SK-N-SH (cell line): ENCODE data around the gene ANKS1B. TPM values are rescaled to one million over a fixed set of nuclear protein-coding genes. Genes with fewer than 3 reads are reported as not detected.
A peak's percentile ranks its signal among the peaks of the same experiment; 100 is the strongest.

ENCODE experiments used
- CTCF ChIA-PET: fragments of 300-600, 350-600 bp; formaldehyde crosslinking; extraction: SDS; loops from one replicate; lab custom pipeline; 2021; lab: Yijun Ruan, JAX
- POLR2A ChIA-PET: fragments of 350-600 bp; sonication (Branson Sonifier 250); formaldehyde crosslinking; extraction: SDS; loops from one replicate; lab custom pipeline; 2020; ENCODE audit warnings: antibody characterized with exemption, inconsistent platforms; lab: Yijun Ruan, JAX
- DNase-seq: peaks from one replicate; pipeline ENCODE4 v3.0.0; 2012
- H2AFZ ChIP-seq: fragments of 200-600 bp; sonication (generic); 2 replicates; pipeline ENCODE4 v1.8.1; 2016; ENCODE audit warnings: antibody characterized with exemption, mild to moderate bottlenecking, low read depth
- H3F3A ChIP-seq: fragments of 200-600 bp; sonication (generic); replicated peaks from 2 replicates; pipeline ENCODE3; 2016; ENCODE audit warnings: antibody characterized with exemption, mild to moderate bottlenecking; ENCODE audit not compliant: insufficient read depth
- H3K27ac ChIP-seq, 2 experiments: fragments of 200-500 bp in 1 of 2; fragments of 200-600 bp in 1 of 2; sonication (Bioruptor generic) in 1 of 2; sonication (generic), shearing (Covaris generic) in 1 of 2; 2 replicates each; pipeline versions ENCODE4 v1.5.1 to v1.6.1; 2014 to 2016; ENCODE audit warnings: low read depth in 2 of 2, inconsistent platforms in 1 of 2, low read length in 1 of 2, mild to moderate bottlenecking in 1 of 2, mixed read lengths in 1 of 2
- H3K27me3 ChIP-seq: fragments of 200-600 bp; sonication (generic), shearing (Covaris generic); 2 replicates; pipeline ENCODE4 v1.6.1; 2016; ENCODE audit warnings: mixed run types; ENCODE audit not compliant: insufficient read depth
- H3K36me3 ChIP-seq, 2 experiments: fragments of 200-500 bp in 1 of 2; fragments of 200-600 bp in 1 of 2; sonication (Bioruptor generic) in 1 of 2; sonication (generic) in 1 of 2; replicated peaks in 1 of 2; 2 replicates each; pipeline versions ENCODE3 to v1.5.1; 2014 to 2016; ENCODE audit warnings: low read length in 1 of 2, mild to moderate bottlenecking in 1 of 2; ENCODE audit not compliant: insufficient read depth in 2 of 2, control insufficient read depth in 1 of 2
- H3K4me1 ChIP-seq, 2 experiments: fragments of 200-500 bp in 1 of 2; fragments of 200-600 bp in 1 of 2; sonication (Bioruptor generic) in 1 of 2; sonication (generic), shearing (Covaris generic) in 1 of 2; 2 replicates each; pipeline versions ENCODE4 v1.5.1 to v1.6.1; 2014 to 2016; ENCODE audit warnings: low read depth in 1 of 2, low read length in 1 of 2, mixed run types in 1 of 2; ENCODE audit not compliant: insufficient read depth in 2 of 2, control insufficient read depth in 1 of 2
- H3K4me2 ChIP-seq: fragments of 200-600 bp; sonication (generic), shearing (Covaris generic); 2 replicates; pipeline ENCODE4 v1.6.1; 2017; ENCODE audit warnings: mixed run types
- H3K4me3 ChIP-seq, 2 experiments: fragments of 200-500 bp in 1 of 2; fragments of 200-600 bp in 1 of 2; sonication (Bioruptor generic) in 1 of 2; sonication (generic), shearing (Covaris generic) in 1 of 2; 2 replicates each; pipeline versions ENCODE4 v1.5.1 to v1.8.1; 2014 to 2016; ENCODE audit warnings: low read depth in 2 of 2, inconsistent platforms in 1 of 2, low read length in 1 of 2, mild to moderate bottlenecking in 1 of 2, mixed read lengths in 1 of 2, moderate library complexity in 1 of 2
- H3K79me2 ChIP-seq: fragments of 200-600 bp; sonication (generic); 2 replicates; pipeline ENCODE4 v1.8.1; 2017; ENCODE audit warnings: mild to moderate bottlenecking; ENCODE audit not compliant: insufficient read depth
- H3K9ac ChIP-seq: fragments of 200-600 bp; sonication (generic); 2 replicates; pipeline ENCODE4 v1.6.1; 2017; ENCODE audit warnings: mixed run types
- H3K9me2 ChIP-seq: fragments of 200-600 bp; sonication (generic); 2 replicates; pipeline ENCODE4 v1.6.1; 2017; ENCODE audit warnings: mixed run types
- H3K9me3 ChIP-seq: fragments of 200-600 bp; sonication (generic); 2 replicates; pipeline ENCODE4 v1.6.1; 2017; ENCODE audit warnings: mixed run types, mild to moderate bottlenecking, moderate library complexity
- H4K20me1 ChIP-seq: fragments of 200-600 bp; sonication (generic); 2 replicates; pipeline ENCODE4 v1.6.1; 2017; ENCODE audit warnings: mild to moderate bottlenecking, mixed run types; ENCODE audit not compliant: insufficient read depth
- CHD2 ChIP-seq: fragments of 150-350 bp; IDR thresholded peaks from 2 replicates; pipeline ENCODE4 v1.6.1; 2018; ENCODE audit warnings: low read length; ENCODE audit not compliant: partially characterized antibody
- EP300 ChIP-seq, 2 experiments: IDR thresholded peaks; 2 replicates each; pipeline versions ENCODE4 v1.4.0 to v1.6.1; 2012; ENCODE audit warnings: borderline replicate concordance in 1 of 2, low read depth in 1 of 2, low read length in 1 of 2
- EZH2phosphoT487 ChIP-seq: fragments of 200-600 bp; sonication (generic); IDR thresholded peaks from 2 replicates; pipeline ENCODE4 v1.6.1; 2017; ENCODE audit warnings: low read depth, mixed run types, mild to moderate bottlenecking, antibody characterized with exemption, moderate library complexity, borderline replicate concordance
- FOSL2 ChIP-seq: IDR thresholded peaks from 2 replicates; pipeline ENCODE4 v1.4.0; 2012; ENCODE audit warnings: low read depth, mild to moderate bottlenecking, moderate library complexity, borderline replicate concordance
- GABPA ChIP-seq: IDR thresholded peaks from 2 replicates; pipeline ENCODE4 v1.4.0; 2012; ENCODE audit warnings: low read depth, mild to moderate bottlenecking
- GATA2 ChIP-seq: sonication (generic); formaldehyde crosslinking; IDR thresholded peaks from 2 replicates; pipeline ENCODE4 v1.5.0; 2020; ENCODE audit warnings: mild to moderate bottlenecking, missing genetic modification reagents
- JUND ChIP-seq: IDR thresholded peaks from 2 replicates; pipeline ENCODE4 v1.4.0; 2012
- MEF2A ChIP-seq: IDR thresholded peaks from 2 replicates; pipeline ENCODE4 v1.4.0; 2012; ENCODE audit warnings: low read depth, borderline replicate concordance
- NRF1 ChIP-seq: IDR thresholded peaks from 2 replicates; pipeline ENCODE4 v1.6.1; 2012; ENCODE audit warnings: low read depth, mild to moderate bottlenecking, low read length
- POLR2AphosphoS5 ChIP-seq: IDR thresholded peaks from 2 replicates; pipeline ENCODE4 v1.6.1; 2012; ENCODE audit warnings: low read depth, low read length
- RAD21 ChIP-seq: IDR thresholded peaks from 2 replicates; pipeline ENCODE4 v1.6.1; 2012; ENCODE audit warnings: mild to moderate bottlenecking, low read length
- RCOR1 ChIP-seq: fragments of 150-350 bp; IDR thresholded peaks from 2 replicates; pipeline ENCODE4 v1.6.1; 2017; ENCODE audit warnings: antibody characterized with exemption, low read length
- RFX5 ChIP-seq: IDR thresholded peaks from 2 replicates; pipeline ENCODE4 v1.6.1; 2012; ENCODE audit warnings: mild to moderate bottlenecking, improper control_type of control experiment, low read length
- RXRA ChIP-seq: IDR thresholded peaks from 2 replicates; pipeline ENCODE4 v1.4.0; 2012; ENCODE audit warnings: low read depth, mild to moderate bottlenecking, borderline replicate concordance
- TAF1 ChIP-seq: IDR thresholded peaks from 2 replicates; pipeline ENCODE4 v1.6.1; 2012; ENCODE audit warnings: low read depth, mild to moderate bottlenecking, low read length, moderate library complexity, borderline replicate concordance
- TCF12 ChIP-seq: IDR thresholded peaks from 2 replicates; pipeline ENCODE4 v1.4.0; 2012
- TEAD4 ChIP-seq: IDR thresholded peaks from 2 replicates; pipeline ENCODE4 v1.4.0; 2012; ENCODE audit warnings: mild to moderate bottlenecking, borderline replicate concordance; ENCODE audit not compliant: insufficient read depth
- WGBS: methylation state at CpG from one replicate; pipeline ENCODE4 v1.1.6; 2017; ENCODE audit warnings: low lambda C conversion rate; 5-methylcytosine and 5-hydroxymethylcytosine counted together
- polyA plus RNA-seq, 3 experiments: library from polyadenylated mRNA; depleted of rRNA; stranded (reverse); fragments of >200 nt; gene quantifications; 2 replicates each; pipeline ENCODE4 v1.2.3, GENCODE V29; 2012
- TF ChIP-seq, protein P1 (sequence below): fragments of 150-350 bp; IDR thresholded peaks from 2 replicates; pipeline ENCODE4 v1.6.1; 2017; ENCODE audit warnings: antibody characterized with exemption, low read length, low read depth, borderline replicate concordance
- TF ChIP-seq, protein P2 (sequence below): IDR thresholded peaks from 2 replicates; pipeline ENCODE4; 2012
- TF ChIP-seq, protein P3 (sequence below): IDR thresholded peaks from 2 replicates; pipeline ENCODE4 v1.6.1; 2012; ENCODE audit warnings: mild to moderate bottlenecking, low read depth, low read length, moderate library complexity
- TF ChIP-seq, protein P4 (sequence below): fragments of 150-350 bp; IDR thresholded peaks from 2 replicates; pipeline ENCODE4 v1.6.1; 2016; ENCODE audit warnings: mild to moderate bottlenecking, low read depth, low read length
- TF ChIP-seq, protein P5 (sequence below): IDR thresholded peaks from 2 replicates; pipeline ENCODE4 v1.4.0; 2012; ENCODE audit warnings: low read depth, borderline replicate concordance
- TF ChIP-seq, protein P6 (sequence below): IDR thresholded peaks from 2 replicates; pipeline ENCODE4 v1.4.0; 2012; ENCODE audit warnings: low read depth

ANKS1B gene
- polyA plus RNA-seq, 1 of the 3 experiments (the other 2 are of a cell fraction), result 1.8 TPM

DNA sequence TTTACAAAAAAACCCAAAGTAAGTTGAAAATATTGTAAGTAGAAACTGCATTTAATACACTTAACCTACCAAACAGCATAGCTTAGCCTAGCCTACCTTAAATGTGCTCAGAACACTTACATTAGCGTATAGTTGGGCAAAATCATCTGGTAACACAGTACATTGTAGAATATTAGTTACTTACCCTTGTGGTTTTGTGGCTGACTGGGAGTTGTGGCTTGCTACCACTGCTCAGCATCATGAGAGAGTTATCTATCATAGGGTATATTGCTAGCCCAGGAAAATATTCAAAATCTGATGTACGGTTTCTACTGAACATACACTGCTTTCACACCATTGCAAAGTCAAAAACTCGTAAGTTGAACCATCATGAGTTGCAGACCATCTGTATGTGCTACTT lies 478.9 kb downstream of the ANKS1B start:
- 54% methylated on average over 3 of the region's 3 CpGs for WGBS
- no peaks in the 10 kb centered on the region for H4K20me1 ChIP-seq
- H3K4me2 ChIP-seq, result no peak overlapping the region
- no peak for DNase-seq
- no peaks in the 10 kb centered on the region for H3K9me2 ChIP-seq
- no peak for TF ChIP-seq TEAD4
- TF ChIP-seq EZH2phosphoT487, result no peak
- TF ChIP-seq TCF12, result peak; percentile 43; the same call in 1 of the 2 replicates
- TF ChIP-seq, protein P1, sequence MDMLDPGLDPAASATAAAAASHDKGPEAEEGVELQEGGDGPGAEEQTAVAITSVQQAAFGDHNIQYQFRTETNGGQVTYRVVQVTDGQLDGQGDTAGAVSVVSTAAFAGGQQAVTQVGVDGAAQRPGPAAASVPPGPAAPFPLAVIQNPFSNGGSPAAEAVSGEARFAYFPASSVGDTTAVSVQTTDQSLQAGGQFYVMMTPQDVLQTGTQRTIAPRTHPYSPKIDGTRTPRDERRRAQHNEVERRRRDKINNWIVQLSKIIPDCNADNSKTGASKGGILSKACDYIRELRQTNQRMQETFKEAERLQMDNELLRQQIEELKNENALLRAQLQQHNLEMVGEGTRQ, result no peak
- no peak for TF ChIP-seq EP300 (IDR thresholded peaks at IDR 0.05; ENCODE audit: borderline replicate concordance in 1 of 2, low read depth in 1 of 2, low read length in 1 of 2)
- no peak for TF ChIP-seq RXRA
- TF ChIP-seq POLR2AphosphoS5, result no peak
- TF ChIP-seq TAF1, result no peak
- TF ChIP-seq, protein P2, sequence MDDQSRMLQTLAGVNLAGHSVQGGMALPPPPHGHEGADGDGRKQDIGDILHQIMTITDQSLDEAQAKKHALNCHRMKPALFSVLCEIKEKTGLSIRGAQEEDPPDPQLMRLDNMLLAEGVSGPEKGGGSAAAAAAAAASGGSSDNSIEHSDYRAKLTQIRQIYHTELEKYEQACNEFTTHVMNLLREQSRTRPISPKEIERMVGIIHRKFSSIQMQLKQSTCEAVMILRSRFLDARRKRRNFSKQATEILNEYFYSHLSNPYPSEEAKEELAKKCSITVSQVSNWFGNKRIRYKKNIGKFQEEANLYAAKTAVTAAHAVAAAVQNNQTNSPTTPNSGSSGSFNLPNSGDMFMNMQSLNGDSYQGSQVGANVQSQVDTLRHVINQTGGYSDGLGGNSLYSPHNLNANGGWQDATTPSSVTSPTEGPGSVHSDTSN, result peak; percentile 43; the same call in 1 of the 2 replicates
- no peak for TF ChIP-seq GABPA
- TF ChIP-seq JUND, result 0 out of 2 replicates have a peak, but pooled peaks have one; percentile 5
- TF ChIP-seq, protein P3, sequence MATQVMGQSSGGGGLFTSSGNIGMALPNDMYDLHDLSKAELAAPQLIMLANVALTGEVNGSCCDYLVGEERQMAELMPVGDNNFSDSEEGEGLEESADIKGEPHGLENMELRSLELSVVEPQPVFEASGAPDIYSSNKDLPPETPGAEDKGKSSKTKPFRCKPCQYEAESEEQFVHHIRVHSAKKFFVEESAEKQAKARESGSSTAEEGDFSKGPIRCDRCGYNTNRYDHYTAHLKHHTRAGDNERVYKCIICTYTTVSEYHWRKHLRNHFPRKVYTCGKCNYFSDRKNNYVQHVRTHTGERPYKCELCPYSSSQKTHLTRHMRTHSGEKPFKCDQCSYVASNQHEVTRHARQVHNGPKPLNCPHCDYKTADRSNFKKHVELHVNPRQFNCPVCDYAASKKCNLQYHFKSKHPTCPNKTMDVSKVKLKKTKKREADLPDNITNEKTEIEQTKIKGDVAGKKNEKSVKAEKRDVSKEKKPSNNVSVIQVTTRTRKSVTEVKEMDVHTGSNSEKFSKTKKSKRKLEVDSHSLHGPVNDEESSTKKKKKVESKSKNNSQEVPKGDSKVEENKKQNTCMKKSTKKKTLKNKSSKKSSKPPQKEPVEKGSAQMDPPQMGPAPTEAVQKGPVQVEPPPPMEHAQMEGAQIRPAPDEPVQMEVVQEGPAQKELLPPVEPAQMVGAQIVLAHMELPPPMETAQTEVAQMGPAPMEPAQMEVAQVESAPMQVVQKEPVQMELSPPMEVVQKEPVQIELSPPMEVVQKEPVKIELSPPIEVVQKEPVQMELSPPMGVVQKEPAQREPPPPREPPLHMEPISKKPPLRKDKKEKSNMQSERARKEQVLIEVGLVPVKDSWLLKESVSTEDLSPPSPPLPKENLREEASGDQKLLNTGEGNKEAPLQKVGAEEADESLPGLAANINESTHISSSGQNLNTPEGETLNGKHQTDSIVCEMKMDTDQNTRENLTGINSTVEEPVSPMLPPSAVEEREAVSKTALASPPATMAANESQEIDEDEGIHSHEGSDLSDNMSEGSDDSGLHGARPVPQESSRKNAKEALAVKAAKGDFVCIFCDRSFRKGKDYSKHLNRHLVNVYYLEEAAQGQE, result no peak
- TF ChIP-seq CHD2, result no peak
- TF ChIP-seq MEF2A, result no peak
- TF ChIP-seq RAD21, result no peak
- TF ChIP-seq, protein P4, sequence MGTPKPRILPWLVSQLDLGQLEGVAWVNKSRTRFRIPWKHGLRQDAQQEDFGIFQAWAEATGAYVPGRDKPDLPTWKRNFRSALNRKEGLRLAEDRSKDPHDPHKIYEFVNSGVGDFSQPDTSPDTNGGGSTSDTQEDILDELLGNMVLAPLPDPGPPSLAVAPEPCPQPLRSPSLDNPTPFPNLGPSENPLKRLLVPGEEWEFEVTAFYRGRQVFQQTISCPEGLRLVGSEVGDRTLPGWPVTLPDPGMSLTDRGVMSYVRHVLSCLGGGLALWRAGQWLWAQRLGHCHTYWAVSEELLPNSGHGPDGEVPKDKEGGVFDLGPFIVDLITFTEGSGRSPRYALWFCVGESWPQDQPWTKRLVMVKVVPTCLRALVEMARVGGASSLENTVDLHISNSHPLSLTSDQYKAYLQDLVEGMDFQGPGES, result no peak
- TF ChIP-seq FOSL2, result no peak
- TF ChIP-seq, protein P5, sequence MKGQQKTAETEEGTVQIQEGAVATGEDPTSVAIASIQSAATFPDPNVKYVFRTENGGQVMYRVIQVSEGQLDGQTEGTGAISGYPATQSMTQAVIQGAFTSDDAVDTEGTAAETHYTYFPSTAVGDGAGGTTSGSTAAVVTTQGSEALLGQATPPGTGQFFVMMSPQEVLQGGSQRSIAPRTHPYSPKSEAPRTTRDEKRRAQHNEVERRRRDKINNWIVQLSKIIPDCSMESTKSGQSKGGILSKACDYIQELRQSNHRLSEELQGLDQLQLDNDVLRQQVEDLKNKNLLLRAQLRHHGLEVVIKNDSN, result no peak
- TF ChIP-seq NRF1, result no peak
- no peak for TF ChIP-seq GATA2 (CRISPR knock-in tag)
- TF ChIP-seq, protein P6, sequence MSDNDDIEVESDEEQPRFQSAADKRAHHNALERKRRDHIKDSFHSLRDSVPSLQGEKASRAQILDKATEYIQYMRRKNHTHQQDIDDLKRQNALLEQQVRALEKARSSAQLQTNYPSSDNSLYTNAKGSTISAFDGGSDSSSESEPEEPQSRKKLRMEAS, result no peak
- TF ChIP-seq RCOR1, result no peak
- TF ChIP-seq RFX5, result no peak
- H3K4me3 ChIP-seq, result no peak overlapping the region
- no peaks in the 10 kb centered on the region for H3K79me2 ChIP-seq
- POLR2A ChIA-PET, result no interaction called here
- no peaks in the 10 kb centered on the region for H3K9me3 ChIP-seq
- no peak overlapping the region for H3K9ac ChIP-seq
- no peaks in the 10 kb centered on the region for H3K27me3 ChIP-seq
- no peak overlapping the region for H2AFZ ChIP-seq
- H3F3A ChIP-seq, result no peaks in the 10 kb centered on the region
- no peaks in the 10 kb centered on the region for H3K36me3 ChIP-seq
- CTCF ChIA-PET, result no interaction called here
- no peak overlapping the region for H3K27ac ChIP-seq
- H3K4me1 ChIP-seq, result no peaks in the 10 kb centered on the region
